Endothelial cell of umbilical vein (primary cell): ENCODE data around the gene RBMS1. TPM values are rescaled to one million over a fixed set of nuclear protein-coding genes. Genes with fewer than 3 reads are reported as not detected.

Experiments
- BruUV-seq: library from RNA; stranded (reverse); fragments of 400-500 nt; replicated peaks from 2 replicates; lab custom pipeline; 2021; lab: Mats Ljungman, UMichigan
- CTCF ChIA-PET: fragments of 300-600, 350-600 bp; sonication (Branson Sonifier 250); formaldehyde crosslinking; loops from one replicate; lab custom pipeline; 2021; ENCODE audit warnings: antibody characterized with exemption, inconsistent platforms; lab: Charles Lee
- POLR2A ChIA-PET: fragments of 300-600, 350-600 bp; sonication (Branson Sonifier 250); formaldehyde crosslinking; loops from one replicate; lab custom pipeline; 2021; ENCODE audit warnings: antibody characterized with exemption, inconsistent platforms; lab: Charles Lee
- DNase-seq: peaks from one replicate; pipeline ENCODE4 v3.0.0-alpha.2; 2011; ENCODE audit warnings: low read depth, low spot score
- FAIRE-seq: peaks from 2 replicates; lab custom pipeline; 2011; peaks lifted over from hg19 to GRCh38; lab: Jason Lieb, UNC
- H2AFZ ChIP-seq: 2 replicates; pipeline ENCODE4 v1.6.0; 2012; ENCODE audit warnings: low read depth, low read length, control low read depth, inconsistent platforms
- H3K27ac ChIP-seq: 2 replicates; pipeline ENCODE4 v1.5.1; 2011; ENCODE audit warnings: low read depth, mild to moderate bottlenecking, control low read depth, low read length, moderate library complexity; ENCODE audit not compliant: insufficient read depth
- H3K27me3 ChIP-seq, 2 experiments: 2 replicates each; pipeline versions ENCODE4 v1.6.0 to v1.6.1; 2011; ENCODE audit warnings: low read length in 2 of 2, mixed read lengths in 1 of 2; ENCODE audit not compliant: control insufficient read depth in 2 of 2, insufficient read depth in 2 of 2
- H3K36me3 ChIP-seq, 2 experiments: 2 replicates in 1 of 2; 3 replicates in 1 of 2; pipeline ENCODE4 v1.5.1; 2011; ENCODE audit warnings: low read length in 2 of 2, mild to moderate bottlenecking in 1 of 2, moderate library complexity in 1 of 2; ENCODE audit not compliant: control insufficient read depth in 2 of 2, insufficient read depth in 2 of 2; ENCODE audit errors: extremely low read depth in 1 of 2
- H3K4me1 ChIP-seq: 3 replicates; pipeline ENCODE4 v1.5.1; 2011; ENCODE audit warnings: mild to moderate bottlenecking, low read length; ENCODE audit not compliant: control insufficient read depth, insufficient read depth; ENCODE audit errors: extremely low read depth
- H3K4me2 ChIP-seq: 2 replicates; pipeline ENCODE4 v1.6.1; 2011; ENCODE audit warnings: low read length, control low read depth, mixed read lengths; ENCODE audit not compliant: insufficient read depth
- H3K4me3 ChIP-seq, 3 experiments: fragments of 200-600 bp in 1 of 3; sonication (generic), shearing (Covaris generic) in 1 of 3; replicated peaks in 1 of 3; 2 replicates each; pipeline ENCODE4 v1.5.1; 2011 to 2016; ENCODE audit warnings: control low read depth in 3 of 3, low read length in 3 of 3, mild to moderate bottlenecking in 2 of 3, inconsistent platforms in 1 of 3, low read depth in 1 of 3, moderate library complexity in 1 of 3; ENCODE audit not compliant: insufficient read depth in 1 of 3
- H3K79me2 ChIP-seq: 2 replicates; pipeline ENCODE4 v1.6.0; 2012; ENCODE audit warnings: low read length, inconsistent platforms; ENCODE audit not compliant: control insufficient read depth, insufficient read depth
- H3K9ac ChIP-seq: replicated peaks from 2 replicates; pipeline ENCODE3; 2011; ENCODE audit warnings: low read length, control low read depth; ENCODE audit not compliant: insufficient read depth; ENCODE audit errors: extremely low read depth
- H3K9me1 ChIP-seq: replicated peaks from 3 replicates; pipeline ENCODE4 v1.6.0; 2011; ENCODE audit warnings: mild to moderate bottlenecking, low read length; ENCODE audit not compliant: control insufficient read depth, insufficient read depth; ENCODE audit errors: extremely low read depth
- H3K9me3 ChIP-seq: replicated peaks from 2 replicates; pipeline ENCODE4 v1.5.1; 2012; ENCODE audit warnings: low read length, inconsistent platforms; ENCODE audit not compliant: control insufficient read depth, insufficient read depth
- H4K20me1 ChIP-seq: replicated peaks from 2 replicates; pipeline ENCODE3; 2011; ENCODE audit warnings: mild to moderate bottlenecking, low read length; ENCODE audit not compliant: control insufficient read depth, insufficient read depth; ENCODE audit errors: extremely low read depth
- EZH2 ChIP-seq: IDR thresholded peaks from 2 replicates; pipeline ENCODE4 v1.6.1; 2012; ENCODE audit warnings: borderline replicate concordance, low read depth, mild to moderate bottlenecking, moderate library complexity, low read length, inconsistent platforms; ENCODE audit not compliant: severe bottlenecking
- FOS ChIP-seq: IDR thresholded peaks from 2 replicates; pipeline ENCODE4 v1.6.1; 2011; ENCODE audit warnings: mild to moderate bottlenecking, low read length, moderate library complexity, borderline replicate concordance; ENCODE audit not compliant: insufficient read depth
- JUN ChIP-seq: IDR thresholded peaks from 2 replicates; pipeline ENCODE4 v1.6.1; 2011; ENCODE audit warnings: borderline replicate concordance, low read depth; ENCODE audit not compliant: insufficient read length, insufficient read depth
- MAX ChIP-seq: IDR thresholded peaks from 2 replicates; pipeline ENCODE4 v1.6.1; 2011; ENCODE audit not compliant: insufficient read depth, insufficient read length
- MYC ChIP-seq: IDR thresholded peaks from one replicate; pipeline ENCODE4 v1.6.1; 2011; ENCODE audit warnings: mild to moderate bottlenecking, low read depth, low read length
- POLR2A ChIP-seq: IDR thresholded peaks from 2 replicates; pipeline ENCODE4 v1.6.1; 2012; ENCODE audit warnings: low read depth, mild to moderate bottlenecking, control low read depth, low read length
- dilution Hi-C: fragments of 300-500 bp; cut with MboI; formaldehyde crosslinking; loops from one replicate; pipeline ENCODE4 v1.15.0; 2019; ENCODE audit warnings: low sequenced_read_pairs; ENCODE audit not compliant: extremely low pct_ligation_motif_present
- intact Hi-C: fragments of 100-400 bp; cut with micrococcal nuclease; formaldehyde crosslinking; loops from one replicate; pipeline ENCODE4 v1.10.0; 2022
- polyA plus RNA-seq, 4 experiments: library from polyadenylated mRNA; depleted of rRNA in 3 of 4; stranded (reverse) in 3 of 4; unstranded in 1 of 4; fragments of >200 nt; gene quantifications; 2 replicates each; pipeline versions ENCODE4 v1.2.1 to v1.2.3, GENCODE V29; 2011 to 2012; ENCODE audit warnings: missing spikeins in 1 of 4
- total RNA-seq: library from RNA; stranded (reverse); gene quantifications from 2 replicates; pipeline ENCODE4 v1.2.3, GENCODE V29; 2021

The RBMS1 gene
- total and polyA plus RNA-seq, 2 donors (not counting 3 experiments of a cell fraction or from before 2014, with no cell fraction given): 60.0 to 93.3 TPM

- H2AFZ ChIP-seq: peak overlapping the region; percentile 35
- no peaks in the 10 kb centered on the region for H4K20me1 ChIP-seq
- dilution Hi-C loops: no loop called here
- peak overlapping the region; percentile 90 for H3K9ac ChIP-seq
- H3K36me3 ChIP-seq: no peaks in the 10 kb centered on the region
- intact Hi-C loops: loop anchor here (1.0 to 5.0 kb wide), 4 partner anchors 36 to 296 kb away; no protein-coding TSS in a partner anchor
- peaks cover 65% of the 10 kb centered on the region for H3K4me1 ChIP-seq
- H3K4me2 ChIP-seq: peak overlapping the region; percentile 86
- CTCF ChIA-PET: interaction anchor here (0.8 to 2.8 kb wide), 10 partner anchors 9 to 562 kb away, joined by 3 to 15 read pairs (median 4); no protein-coding TSS in a partner anchor
- POLR2A ChIA-PET: interaction anchor here (1.1 kb wide), 1 partner anchor 9 kb away, joined by 3 read pairs; no protein-coding TSS in a partner anchor
- DNase-seq (peak; percentile 51), FAIRE-seq (no peak)
- no peaks in the 10 kb centered on the region for H3K9me3 ChIP-seq
- peaks cover 85% of the 10 kb centered on the region for H3K79me2 ChIP-seq
- TSS peak; percentile 69 for BruUV-seq
- H3K27me3 ChIP-seq: no peaks in the 10 kb centered on the region
- no peaks in the 10 kb centered on the region for H3K9me1 ChIP-seq
- peak overlapping the region; percentile 20 to 98 (median 62) for H3K4me3 ChIP-seq
- H3K27ac ChIP-seq: peak overlapping the region; percentile 90
- no peak for TF ChIP-seq MAX
- TF ChIP-seq FOS: no peak
- no peak for TF ChIP-seq EZH2
- TF ChIP-seq POLR2A: no peak
- no peak for TF ChIP-seq MYC
- no peak for TF ChIP-seq JUN
Observed at GRCh38 chr2:160408173-160408958, 85.2 kb downstream of the RBMS1 start.
